ENCODE measurements around the gene BEX1. TPM values are rescaled to one million over a fixed set of nuclear protein-coding genes. Genes with fewer than 3 reads are reported as not detected.
"Not testable (repeated sequence)": the region's sequence is repeated elsewhere in the genome, so short reads cannot be mapped to it uniquely, and the experiment has no call there.

Gene BEX1
- 10.9 and 12.3 TPM in 2 replicates for total RNA-seq (2014; rRNA removed; shearing (Covaris generic); ENCODE audit: low replicate concordance)

DNA sequence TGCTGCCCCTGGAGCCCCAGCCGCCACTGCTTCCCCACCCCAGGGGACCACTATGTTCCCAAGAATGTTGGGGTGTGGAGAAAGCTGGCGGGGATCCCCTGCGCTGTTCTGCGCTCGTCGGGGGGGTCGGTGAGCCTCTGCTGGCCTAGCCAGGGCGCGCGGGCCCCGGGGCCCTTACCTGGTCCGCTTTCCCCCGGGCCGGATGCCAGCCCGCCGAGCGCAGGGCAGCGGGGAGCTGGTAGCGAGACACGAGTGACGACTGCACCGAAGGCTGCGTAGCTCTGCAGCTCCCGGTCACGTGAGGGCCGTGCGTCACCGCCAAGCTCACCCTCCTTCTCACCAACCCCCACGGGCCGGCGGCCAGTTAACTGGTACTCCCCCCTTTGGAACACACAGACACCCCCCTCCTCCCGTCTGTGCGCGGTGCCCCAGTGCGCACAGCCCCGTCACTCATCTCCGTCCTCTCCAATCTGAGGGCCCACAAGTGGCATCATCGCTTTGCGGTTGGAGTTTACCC is at the start of gene BEX1:
TSS of gene BEX1 (minus strand) at position 254 of the 517 bp plus-strand sequence. CDS start 897 bp downstream, outside the sequence.
- Histone ChIP-seq H3K36me3 (no peaks in the 10 kb centered on the region), H3K4me3 (no peak within 1 kb of the TSS), H3K27me3 (no peaks in the 10 kb centered on the region), H3K9me3 (no peaks in the 10 kb centered on the region)
- DNase-seq, result no peak

DNA sequence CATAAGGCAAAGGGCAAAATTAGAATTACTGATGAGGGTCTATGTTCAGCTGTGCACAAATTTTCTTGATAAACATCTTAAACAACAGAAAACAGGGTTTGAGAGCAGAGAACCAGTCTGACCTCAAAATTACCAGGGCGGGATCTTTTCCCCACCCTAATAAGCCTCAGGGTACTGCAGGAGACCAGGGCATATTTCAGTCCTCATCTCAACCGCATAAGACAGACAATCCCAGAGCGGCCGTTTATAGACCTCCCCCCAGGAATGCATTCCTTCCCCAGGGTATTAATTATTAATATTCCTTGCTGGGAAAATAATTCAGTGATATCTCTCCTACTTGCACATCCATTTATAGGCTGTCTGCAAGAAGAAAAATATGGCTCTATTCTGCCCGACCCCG is 45.5 kb upstream of the BEX1 start:
- H3K36me3 ChIP-seq, H3K27me3 ChIP-seq, DNase-seq, H3K9me3 ChIP-seq, H3K4me3 ChIP-seq: not testable (repeated sequence)

DNA sequence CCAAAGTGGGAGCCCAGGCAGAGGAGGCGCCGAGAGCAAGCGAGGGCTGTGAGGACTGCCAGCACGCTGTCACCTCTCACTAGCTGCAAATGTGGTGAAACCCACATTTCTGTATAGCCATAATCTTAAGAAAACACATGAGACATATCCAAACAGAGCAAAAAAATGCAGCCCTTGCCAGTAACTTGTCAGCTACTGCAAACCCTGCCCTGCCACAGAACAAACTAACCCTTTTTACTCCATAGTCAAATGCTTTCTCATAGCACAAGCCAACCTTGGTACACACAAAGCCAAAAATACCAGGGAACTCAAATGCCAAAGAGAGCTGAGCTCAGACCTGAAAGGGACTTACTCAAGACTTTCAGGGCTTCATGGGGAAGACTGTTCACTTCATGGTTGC is 43.9 kb upstream of the BEX1 start:
- H3K36me3 ChIP-seq, result no peaks in the 10 kb centered on the region
- no peak for DNase-seq
- no peaks in the 10 kb centered on the region for H3K27me3 ChIP-seq
- no peak overlapping the region for H3K4me3 ChIP-seq
- no peaks in the 10 kb centered on the region for H3K9me3 ChIP-seq

- not testable (repeated sequence) for H3K9me3 ChIP-seq, H3K4me3 ChIP-seq, H3K27me3 ChIP-seq, H3K36me3 ChIP-seq, DNase-seq
Measured at GRCh38 chrX:103107227-103107737, 43.3 kb upstream of the BEX1 start.

DNA sequence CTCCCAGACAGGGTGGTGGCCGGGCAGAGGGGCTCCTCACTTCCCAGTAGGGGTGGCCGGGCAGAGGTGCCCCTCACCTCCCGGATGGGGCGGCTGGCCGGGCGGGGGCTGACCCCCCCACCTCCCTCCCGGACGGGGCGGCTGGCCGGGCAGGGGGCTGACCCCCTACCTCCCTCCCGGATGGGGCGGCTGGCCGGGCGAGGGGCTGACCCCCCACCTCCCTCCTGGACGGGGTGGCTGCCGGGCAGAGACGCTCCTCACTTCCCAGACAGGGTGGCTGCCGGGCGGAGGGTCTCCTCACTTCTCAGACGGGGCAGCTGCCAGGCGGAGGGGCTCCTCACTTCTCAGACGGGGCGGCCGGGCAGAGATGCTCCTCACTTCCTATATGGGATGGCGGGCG is 40.4 kb upstream of the BEX1 start:
- H3K4me3 ChIP-seq, H3K27me3 ChIP-seq, H3K36me3 ChIP-seq, DNase-seq, H3K9me3 ChIP-seq: not testable (repeated sequence)

GRCh38 chrX:103103866-103104265 is 39.9 kb upstream of the BEX1 start:
- not testable (repeated sequence) for H3K27me3 ChIP-seq, H3K36me3 ChIP-seq, DNase-seq, H3K9me3 ChIP-seq, H3K4me3 ChIP-seq

GRCh38 chrX:103101299-103102042 is 37.5 kb upstream of the BEX1 start:
- Histone ChIP-seq H3K27me3 (no peaks in the 10 kb centered on the region), H3K9me3 (no peaks in the 10 kb centered on the region), H3K36me3 (no peaks in the 10 kb centered on the region), H3K4me3 (no peak overlapping the region)
- no peak for DNase-seq

GRCh38 chrX:103100484-103100883 is 36.5 kb upstream of the BEX1 start:
- DNase-seq, result no peak
- no peaks in the 10 kb centered on the region for H3K36me3 ChIP-seq
- H3K27me3 ChIP-seq, result no peaks in the 10 kb centered on the region

DNA sequence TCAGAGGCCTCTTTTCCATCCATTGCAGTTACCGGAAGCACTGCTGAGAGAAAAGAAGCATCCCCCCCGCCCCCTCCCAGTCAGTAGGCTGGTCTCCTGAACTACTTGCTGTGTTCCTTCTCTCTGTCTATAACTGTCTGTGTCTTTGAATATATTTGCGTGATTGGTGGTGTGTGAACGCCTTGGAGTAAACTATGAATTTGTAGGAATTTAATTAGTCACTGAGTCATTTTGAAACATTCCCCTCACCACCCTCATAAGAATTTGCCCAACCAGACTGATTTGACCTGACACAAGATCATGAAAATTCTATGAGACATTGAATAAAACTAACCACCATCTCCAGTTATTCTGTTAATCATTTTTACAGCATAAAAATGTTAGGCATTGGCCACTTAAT is 35.7 kb upstream of the BEX1 start:
- H3K4me3 ChIP-seq, result no peak overlapping the region
- no peaks in the 10 kb centered on the region for H3K36me3 ChIP-seq
- no peaks in the 10 kb centered on the region for H3K9me3 ChIP-seq
- no peak for DNase-seq
- no peaks in the 10 kb centered on the region for H3K27me3 ChIP-seq

More at GRCh38 chrX:103100484-103100883, 36.5 kb upstream of the BEX1 start:
- Histone ChIP-seq H3K9me3 (no peaks in the 10 kb centered on the region), H3K4me3 (no peak overlapping the region)

DNA sequence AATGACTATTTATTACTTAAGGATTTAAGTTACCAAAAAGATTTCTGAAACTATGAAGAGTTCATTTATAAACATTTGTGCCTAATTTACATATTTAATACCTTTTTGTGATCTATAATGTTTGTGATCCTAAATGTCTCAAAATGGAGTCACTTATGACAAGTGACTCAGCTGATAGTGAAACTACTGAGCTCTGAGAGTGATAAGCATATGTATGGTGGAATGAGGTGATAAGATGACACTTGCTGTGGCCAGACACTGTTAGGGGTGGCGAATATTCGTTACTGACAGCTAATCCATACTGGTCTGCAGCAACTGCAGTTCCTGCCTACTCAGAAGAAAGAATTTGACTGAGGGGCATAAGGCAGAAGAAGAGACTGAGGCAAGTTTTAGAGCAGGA is 34.5 kb upstream of the BEX1 start:
- no peaks in the 10 kb centered on the region for H3K9me3 ChIP-seq
- H3K36me3 ChIP-seq, result no peaks in the 10 kb centered on the region
- no peaks in the 10 kb centered on the region for H3K27me3 ChIP-seq
- H3K4me3 ChIP-seq, result no peak overlapping the region
- no peak for DNase-seq

DNA sequence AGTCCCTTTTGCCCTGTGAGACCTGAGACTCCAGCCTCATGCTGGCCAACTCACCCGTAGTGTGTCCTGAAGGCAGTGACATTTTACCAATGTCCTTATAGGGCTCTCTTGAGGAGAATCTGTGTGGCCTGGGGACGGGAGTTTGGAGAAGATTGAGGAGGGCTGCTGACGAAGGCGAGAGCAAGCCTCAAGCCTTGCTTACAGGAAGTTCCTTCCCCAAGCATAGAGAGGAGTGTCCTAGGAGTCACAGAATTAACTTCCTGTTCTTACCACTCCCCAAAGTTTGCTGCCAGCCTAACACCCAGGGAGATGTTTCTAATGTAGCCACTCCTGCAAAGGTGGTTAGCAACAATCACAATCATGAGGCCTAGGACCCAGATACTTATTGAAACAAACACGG is 29.0 kb upstream of the BEX1 start, which contains the start of gene NXF3:
TSS of gene NXF3 (minus strand) at position 202 of the 400 bp plus-strand sequence. CDS start at position 82, 120 bp downstream.
- Histone ChIP-seq H3K27me3 (no peaks in the 10 kb centered on the region), H3K36me3 (no peaks in the 10 kb centered on the region), H3K4me3 (no peak within 1 kb of the TSS), H3K9me3 (no peaks in the 10 kb centered on the region)
- DNase-seq, result no peak

- H3K4me3 ChIP-seq, result no peak overlapping the region
- no peaks in the 10 kb centered on the region for H3K27me3 ChIP-seq
- no peak for DNase-seq
- H3K36me3 ChIP-seq, result no peaks in the 10 kb centered on the region
- no peaks in the 10 kb centered on the region for H3K9me3 ChIP-seq
Measured at GRCh38 chrX:103081051-103081450, 17.1 kb upstream of the BEX1 start.

DNA sequence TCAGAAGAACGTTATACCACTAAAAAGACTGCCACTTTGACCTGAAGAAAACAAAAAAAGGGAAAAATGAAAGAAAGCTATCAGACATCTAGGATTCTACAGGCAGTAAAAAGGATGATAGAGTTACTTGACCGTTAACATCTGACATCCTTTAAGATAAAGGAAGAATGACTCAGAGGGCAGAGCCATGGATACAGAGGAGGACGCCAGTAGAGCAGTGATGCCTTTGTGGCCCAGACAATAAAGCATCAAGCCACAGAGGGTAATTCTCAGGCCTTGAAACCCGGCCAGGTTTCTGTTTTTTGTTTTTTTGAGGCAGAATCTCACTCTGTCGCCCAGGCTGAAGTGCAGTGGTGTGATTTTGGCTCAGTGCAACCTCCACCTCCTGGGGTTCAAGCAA is 9.5 kb upstream of the BEX1 start:
- H3K36me3 ChIP-seq, result no peaks in the 10 kb centered on the region
- no peak for DNase-seq
- no peaks in the 10 kb centered on the region for H3K9me3 ChIP-seq
- H3K27me3 ChIP-seq, result no peaks in the 10 kb centered on the region
- H3K4me3 ChIP-seq, result no peak overlapping the region

DNA sequence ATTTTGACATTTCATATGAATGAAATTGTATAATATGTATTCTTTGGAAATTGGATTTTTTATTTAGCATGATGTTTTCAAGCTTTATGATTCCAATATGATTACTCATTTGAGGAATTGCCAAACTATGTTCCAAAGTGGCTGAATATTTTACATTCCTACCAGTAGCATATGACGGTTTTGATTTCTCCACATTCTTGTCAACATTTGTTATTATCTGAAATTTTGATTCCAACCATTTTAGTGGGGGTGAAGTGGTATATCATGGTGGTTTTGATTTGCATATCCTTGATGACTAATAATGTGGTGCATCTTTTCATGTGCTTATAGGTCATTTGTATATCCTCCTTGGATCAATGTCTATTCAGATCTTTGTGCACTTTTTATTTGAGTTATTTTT is 2.6 kb upstream of the BEX1 start:
- H3K36me3 ChIP-seq, result no peaks in the 10 kb centered on the region
- H3K27me3 ChIP-seq, result no peaks in the 10 kb centered on the region
- H3K9me3 ChIP-seq, result no peaks in the 10 kb centered on the region
- DNase-seq, result no peak
- H3K4me3 ChIP-seq, result no peak overlapping the region

DNA sequence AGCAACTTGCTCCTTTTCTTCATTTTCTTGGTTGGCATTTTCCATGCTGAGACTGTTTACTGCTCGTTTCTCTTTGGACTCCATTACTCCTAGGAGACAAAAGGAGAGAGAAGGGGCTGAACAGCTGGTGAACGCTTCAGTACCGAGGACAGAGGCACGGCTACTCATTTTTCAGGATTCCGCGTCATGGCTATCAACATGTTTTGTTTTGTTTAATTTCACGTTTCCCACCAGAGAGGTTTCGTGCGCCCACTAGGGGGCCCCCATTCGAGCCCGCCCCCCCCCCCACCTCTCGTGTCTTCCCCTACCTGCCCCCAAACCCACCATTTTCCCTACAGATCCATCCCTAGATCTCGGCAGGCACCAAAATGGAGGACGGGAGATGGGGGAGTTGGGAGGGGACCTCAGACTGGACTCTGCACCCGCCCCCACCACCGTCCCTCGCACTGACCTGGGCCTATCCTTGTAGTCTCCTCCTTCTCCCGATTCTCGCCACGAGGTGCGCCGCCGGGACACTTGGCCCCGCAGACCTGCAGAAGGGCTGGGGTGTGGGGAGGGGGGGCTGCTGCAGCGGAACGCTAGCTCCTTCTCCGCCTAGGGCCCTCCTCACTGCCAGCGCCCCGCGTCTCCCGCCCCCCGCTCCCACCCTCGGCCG is 653 bp downstream of the BEX1 start:
- H3K9me3 ChIP-seq, result no peaks in the 10 kb centered on the region
- no peaks in the 10 kb centered on the region for H3K27me3 ChIP-seq
- no peaks in the 10 kb centered on the region for H3K36me3 ChIP-seq
- peak; percentile 9 for DNase-seq
- no peak overlapping the region for H3K4me3 ChIP-seq

GRCh38 chrX:103061486-103061885 is 2.5 kb downstream of the BEX1 start:
- no peaks in the 10 kb centered on the region for H3K27me3 ChIP-seq
- H3K4me3 ChIP-seq, result no peak overlapping the region
- H3K36me3 ChIP-seq, result no peaks in the 10 kb centered on the region
- H3K9me3 ChIP-seq, result no peaks in the 10 kb centered on the region
- no peak for DNase-seq

DNA sequence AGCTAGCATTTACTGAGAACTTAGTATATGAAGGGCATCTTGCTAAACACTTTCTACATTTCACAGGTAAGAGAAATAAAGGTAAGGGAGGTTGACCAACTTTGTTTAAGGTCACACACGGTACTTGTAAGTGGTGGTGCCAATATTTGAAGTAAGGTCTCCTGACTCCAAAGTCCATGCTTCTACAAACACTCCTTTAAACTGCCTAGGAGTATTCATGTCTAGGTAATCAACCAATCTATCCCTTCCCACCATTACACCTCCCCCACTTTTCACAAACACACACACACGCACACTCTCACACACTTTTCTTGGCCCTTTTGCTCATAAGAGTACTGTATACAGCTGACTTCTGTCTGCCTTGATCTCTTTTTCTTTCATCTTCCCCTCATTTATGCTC is 7.1 kb downstream of the BEX1 start:
- H3K36me3 ChIP-seq, result no peaks in the 10 kb centered on the region
- no peak for DNase-seq
- no peaks in the 10 kb centered on the region for H3K9me3 ChIP-seq
- no peaks in the 10 kb centered on the region for H3K27me3 ChIP-seq
- no peak overlapping the region for H3K4me3 ChIP-seq

DNA sequence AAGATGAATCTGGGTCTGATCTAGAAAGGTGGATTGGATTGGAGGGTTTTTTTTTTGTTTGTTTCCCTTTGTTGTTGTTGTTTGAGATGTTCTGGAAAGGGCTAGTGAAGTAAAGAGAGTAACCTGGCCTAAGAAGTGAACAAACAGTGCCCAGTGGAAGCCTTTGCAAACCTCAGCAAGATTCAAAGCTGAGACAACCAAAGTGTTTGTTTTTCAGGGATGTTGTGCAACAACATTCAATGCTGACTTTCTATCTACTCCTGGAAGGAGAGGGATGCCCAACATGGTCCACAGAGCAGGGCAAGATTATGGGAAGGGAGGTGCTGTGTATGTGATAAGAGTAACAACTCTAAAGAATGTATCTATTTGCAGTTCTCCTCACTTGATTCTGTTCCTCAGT is 11.3 kb downstream of the BEX1 start:
- H3K36me3 ChIP-seq, result no peaks in the 10 kb centered on the region
- DNase-seq, result no peak

More for the DNA sequence above, 11.3 kb downstream of the BEX1 start:
- H3K9me3 ChIP-seq, result no peaks in the 10 kb centered on the region
- H3K27me3 ChIP-seq, result no peaks in the 10 kb centered on the region
- H3K4me3 ChIP-seq, result no peak overlapping the region

Data from MG63 (cell line).